ENCODE data around the gene PRMT2.
"Not testable (repeated sequence)": the region's sequence is repeated elsewhere in the genome, so short reads cannot be mapped to it uniquely, and the experiment has no call there.

PRMT2 gene

DNA sequence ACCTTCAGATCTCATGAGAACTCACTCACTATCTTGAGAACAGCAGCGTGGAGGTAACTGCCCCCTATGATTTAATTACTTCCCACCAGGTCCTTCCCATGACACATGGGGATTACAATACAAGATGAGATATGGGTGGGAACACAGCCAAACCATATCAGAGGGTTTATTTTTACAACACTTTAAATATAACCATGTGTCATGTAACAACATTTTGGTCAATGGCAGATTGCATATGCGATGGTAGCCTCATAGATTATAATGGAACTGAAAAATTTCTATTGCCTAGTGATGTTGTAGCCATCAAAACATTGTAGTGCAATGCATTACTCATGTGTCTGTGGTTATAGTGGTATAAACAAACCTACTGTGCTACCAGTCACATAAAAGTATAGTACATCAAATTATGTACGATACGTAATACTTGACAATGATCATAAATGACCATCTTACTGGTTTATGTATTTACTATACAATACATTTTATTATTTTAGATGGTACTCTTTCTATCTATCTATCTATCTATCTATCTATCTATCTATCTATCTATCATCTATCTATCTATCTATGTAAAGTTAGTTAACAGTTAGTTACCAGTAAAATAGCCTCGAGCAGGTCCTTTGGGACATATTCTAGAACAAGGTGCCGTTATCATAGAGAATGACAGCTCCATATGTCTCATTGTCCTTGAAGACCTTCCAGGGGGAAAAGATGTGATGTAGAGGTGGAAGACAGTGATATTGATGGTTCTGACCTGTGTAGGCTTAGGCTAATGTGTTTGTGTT lies 18.0 kb upstream of the PRMT2 start:
- no peak for DNase-seq (ENCODE audit: low read depth in 3 of 3, low spot score in 1 of 3)

GRCh38 chr21:46618738-46619379 lies 16.6 kb upstream of the PRMT2 start:
- DNase-seq (ENCODE audit: low read depth in 3 of 3, low spot score in 1 of 3): no peak

- DNase-seq (ENCODE audit: low read depth in 3 of 3, low spot score in 1 of 3): no peak
Measured at GRCh38 chr21:46619846-46620245, 15.6 kb upstream of the PRMT2 start.

GRCh38 chr21:46620846-46621245 lies 14.6 kb upstream of the PRMT2 start:
- no peak for DNase-seq (ENCODE audit: low read depth in 3 of 3, low spot score in 1 of 3)

GRCh38 chr21:46621457-46622182 lies 13.9 kb upstream of the PRMT2 start:
- no peak for DNase-seq (ENCODE audit: low read depth in 3 of 3, low spot score in 1 of 3)

GRCh38 chr21:46622226-46622625 lies 13.2 kb upstream of the PRMT2 start:
- no peak for DNase-seq (ENCODE audit: low read depth in 3 of 3, low spot score in 1 of 3)

GRCh38 chr21:46624050-46624449 lies 11.4 kb upstream of the PRMT2 start:
- no peak for DNase-seq (ENCODE audit: low read depth in 3 of 3, low spot score in 1 of 3)

DNA sequence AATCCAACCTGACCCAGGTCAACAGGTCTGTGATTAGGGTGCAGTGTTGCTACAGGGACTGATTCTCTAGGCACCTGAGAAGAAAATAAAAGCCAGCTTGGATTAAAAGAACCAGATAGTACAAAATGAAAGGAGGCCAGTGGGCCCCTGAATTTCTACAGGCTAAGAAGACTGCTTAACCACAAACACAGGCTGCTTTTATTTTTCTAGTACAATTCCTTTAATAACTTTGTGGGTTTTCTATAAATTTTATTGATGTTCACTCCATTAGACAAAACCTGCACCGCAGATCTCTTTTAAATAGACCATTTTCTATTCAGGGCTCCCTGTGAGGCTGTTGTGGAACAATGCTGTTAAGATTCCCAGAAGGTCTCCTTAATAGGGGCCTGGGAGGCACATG lies 9.7 kb upstream of the PRMT2 start:
- no peak for DNase-seq (ENCODE audit: low read depth in 3 of 3, low spot score in 1 of 3)

DNA sequence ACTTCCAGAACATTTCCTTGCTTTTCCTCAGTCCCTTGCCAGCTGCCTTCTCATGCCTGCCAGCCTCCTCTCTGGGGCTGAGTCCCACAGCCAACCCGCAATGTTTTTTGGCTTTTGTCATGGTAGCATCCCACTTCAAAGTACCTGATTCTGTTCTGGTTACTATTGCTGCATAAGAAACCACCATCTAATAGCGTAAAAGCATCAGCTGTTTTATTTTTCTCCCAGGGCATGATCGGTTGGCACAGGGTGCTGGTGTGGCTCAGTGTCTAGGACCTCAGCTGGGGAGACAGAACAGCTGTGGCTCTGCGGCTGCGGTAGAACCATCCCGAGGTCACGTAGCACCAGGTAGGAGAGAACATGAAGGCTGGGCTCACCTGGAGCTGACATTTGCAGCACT lies 8.9 kb upstream of the PRMT2 start:
- no peak for DNase-seq (ENCODE audit: low read depth in 3 of 3, low spot score in 1 of 3)

GRCh38 chr21:46626975-46627501 lies 8.4 kb upstream of the PRMT2 start:
- DNase-seq (ENCODE audit: low read depth in 3 of 3, low spot score in 1 of 3): no peak

- DNase-seq (ENCODE audit: low read depth in 3 of 3, low spot score in 1 of 3): no peak
Measured at GRCh38 chr21:46627726-46628125, 7.7 kb upstream of the PRMT2 start.

- no peak for DNase-seq (ENCODE audit: low read depth in 3 of 3, low spot score in 1 of 3)
Measured at GRCh38 chr21:46628868-46629267, 6.6 kb upstream of the PRMT2 start.

GRCh38 chr21:46630915-46631314 lies 4.6 kb upstream of the PRMT2 start:
- DNase-seq (ENCODE audit: low read depth in 3 of 3, low spot score in 1 of 3): not testable (repeated sequence)

DNA sequence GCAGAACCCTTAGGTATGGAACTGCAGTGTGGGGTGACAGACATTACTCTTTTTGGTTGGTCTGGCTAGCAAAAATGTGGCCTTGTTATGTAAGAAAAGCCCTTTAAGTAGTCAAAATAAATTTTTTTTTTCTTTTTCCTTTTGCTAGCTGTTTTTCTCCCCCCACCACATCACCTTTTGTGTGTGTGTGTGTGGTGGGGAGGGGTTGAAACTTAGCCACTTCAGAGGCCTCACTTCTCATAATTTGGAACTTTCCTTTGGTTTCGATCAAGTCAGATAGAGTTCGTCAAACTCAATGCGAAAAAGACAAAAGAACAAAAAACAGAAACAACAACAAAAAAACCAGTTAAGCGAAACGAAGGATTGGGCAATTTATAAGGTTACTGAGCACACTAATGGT lies 1.9 kb upstream of the PRMT2 start:
- no peak for DNase-seq (ENCODE audit: low read depth in 3 of 3, low spot score in 1 of 3)

DNA sequence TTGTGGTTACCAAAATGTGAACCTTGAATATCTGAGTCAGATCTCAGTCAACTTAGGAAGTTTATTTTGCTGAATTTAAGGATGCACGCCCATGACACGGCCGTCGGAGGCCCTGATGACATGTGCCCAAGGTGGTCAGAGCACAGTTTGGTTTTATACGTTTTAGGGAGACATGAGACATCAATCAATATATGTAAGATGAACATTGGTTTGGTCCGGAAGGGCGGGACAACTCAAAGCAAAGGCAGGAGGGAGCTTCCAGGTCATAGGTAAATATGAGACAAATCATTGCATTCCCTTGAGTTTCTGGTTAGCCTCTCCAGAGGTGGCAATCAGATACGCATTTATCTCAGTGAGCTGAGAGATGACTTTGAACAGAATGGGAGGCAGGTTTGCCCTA lies 1.0 kb upstream of the PRMT2 start:
- DNase-seq (ENCODE audit: low read depth in 3 of 3, low spot score in 1 of 3): no peak

- DNase-seq (ENCODE audit: low read depth in 3 of 3, low spot score in 1 of 3): no peak
Measured at GRCh38 chr21:46634966-46635323, 529 bp upstream of the PRMT2 start.

DNA sequence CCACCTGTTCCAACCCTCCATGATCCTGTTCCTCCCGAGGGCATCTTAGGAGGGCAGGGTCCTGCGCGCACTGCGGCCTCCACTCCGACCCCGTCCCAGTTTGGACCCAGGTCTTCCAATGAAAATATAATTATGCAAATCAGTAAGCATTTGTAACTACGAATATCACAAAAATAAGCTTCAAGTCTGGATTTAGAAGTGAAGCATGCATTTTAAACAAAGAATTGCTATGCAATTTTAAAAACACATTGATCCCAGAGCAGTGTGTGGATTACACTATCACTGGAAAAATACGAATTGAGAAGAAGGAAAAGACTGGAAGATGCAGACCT lies 673 bp downstream of the PRMT2 start:
- no peak for DNase-seq (ENCODE audit: low read depth in 3 of 3, low spot score in 1 of 3)

GRCh38 chr21:46636550-46637285 lies 1.2 kb downstream of the PRMT2 start:
- DNase-seq (ENCODE audit: low read depth in 3 of 3, low spot score in 1 of 3): no peak

GRCh38 chr21:46637952-46638746 lies 2.7 kb downstream of the PRMT2 start:
- DNase-seq (ENCODE audit: low read depth in 3 of 3, low spot score in 1 of 3): no peak

- DNase-seq (ENCODE audit: low read depth in 3 of 3, low spot score in 1 of 3): no peak
Measured at GRCh38 chr21:46639489-46640386, 4.3 kb downstream of the PRMT2 start.
